Heart right ventricle (tissue), 16 donors: ENCODE data around the gene KRTAP4-11. TPM values are rescaled to one million over a fixed set of nuclear protein-coding genes. Genes with fewer than 3 reads are reported as not detected.

ENCODE experiments used
- ATAC-seq, 8 donors: fragments of 200-7000 bp; cut with Tn5 transposase; one replicate each; pipeline ENCODE4 v1.9.1; 2020; ENCODE audit warnings: mild to moderate bottlenecking in 8 of 8, moderate library complexity in 8 of 8, moderate number of reproducible peaks in 1 of 8
- DNase-seq, 2 donors: peaks; one replicate each; pipeline ENCODE4 v3.0.0-alpha.2; 2020
- H3K27ac ChIP-seq, 10 donors: fragments of 200-600 bp; sonication (generic) in 2 of 10; one replicate each; pipeline versions ENCODE4 v1.5.0 to v1.8.0; 2020 to 2022; ENCODE audit warnings: mild to moderate bottlenecking in 3 of 10
- H3K27me3 ChIP-seq, 7 donors: fragments of 200-600 bp; one replicate each; pipeline ENCODE4 v1.8.0; 2021 to 2022; ENCODE audit warnings: mild to moderate bottlenecking in 2 of 7
- H3K36me3 ChIP-seq, 9 donors: fragments of 200-600 bp; sonication (generic) in 1 of 9; one replicate each; pipeline versions ENCODE4 v1.5.0 to v1.8.0; 2020 to 2022; ENCODE audit warnings: mild to moderate bottlenecking in 2 of 9
- H3K4me1 ChIP-seq, 9 donors: fragments of 200-600 bp; sonication (generic) in 1 of 9; one replicate each; pipeline versions ENCODE4 v1.5.0 to v1.8.0; 2020 to 2022; ENCODE audit warnings: mild to moderate bottlenecking in 4 of 9
- H3K4me3 ChIP-seq, 10 donors: fragments of 200-600 bp; sonication (generic) in 2 of 10; one replicate each; pipeline versions ENCODE4 v1.5.0 to v1.8.0; 2020 to 2022; ENCODE audit warnings: mild to moderate bottlenecking in 7 of 10, moderate library complexity in 2 of 10
- H3K9me3 ChIP-seq, 11 donors: fragments of 200-600 bp in 10 of 11; sonication (generic) in 2 of 11; one replicate each; pipeline versions ENCODE4 v1.5.0 to v1.8.0; 2013 to 2022; ENCODE audit warnings: mild to moderate bottlenecking in 2 of 11, control low read depth in 1 of 11, moderate library complexity in 1 of 11
- WGBS, 2 donors: extraction: QIAGEN DNeasy Blood & Tissue Kit; methylation state at CpG; one replicate each; pipeline ENCODE4 v1.1.7; 2013; ENCODE audit warnings: inconsistent platforms in 1 of 2; 5-methylcytosine and 5-hydroxymethylcytosine counted together
- intact Hi-C, 10 donors: fragments of 100-400 bp; cut with DNase I; formaldehyde crosslinking; loops; one replicate each; pipeline versions ENCODE4 v1.11.1 to v1.14.2; 2022
- polyA plus RNA-seq, 2 donors: library from polyadenylated mRNA; stranded (reverse); fragments of 200-250 nt; gene quantifications; one replicate each; pipeline ENCODE4 v1.2.3, GENCODE V29; 2013
- total RNA-seq, 10 donors: library from RNA; stranded (reverse); fragmentation: NEBNext Ultra II Directional in 3 of 10; extraction: Animal tissue kit (Norgen Biotek cat#: 25700) in 3 of 10; gene quantifications; one replicate each; pipeline versions ENCODE4 v1.2.1 to v1.2.4, GENCODE V29; 2021 to 2023
- TF ChIP-seq, protein P1 (sequence below), 9 donors: fragments of 200-600 bp; sonication (generic) in 2 of 9; IDR thresholded peaks; one replicate each; pipeline versions ENCODE4 v1.5.0 to v1.8.0; 2021 to 2022; ENCODE audit warnings: antibody characterized with exemption in 9 of 9, mild to moderate bottlenecking in 5 of 9, moderate library complexity in 1 of 9
- donor health status: Arrhythmogenic right ventricular cardiomyopathy.
- donor health status: ischemic (EF 13 %, LVEDD 7.1; RV severe dilation, severe dysfunction).
- donor health status: healthy with polysubstance abuse.
- donor health status: DM: no; HTN: yes; CAD: no.
- donor health status: DM: no; HTN: no; CAD: no.
- donor health status: ischemic (EF 25% LVEDD 6.9; RV normal size, moderate dysfunction).
- donor health status: ischemic (EF 25% LVEDD 5.7; RV mildly dilated, moderate dysfunction).
- donor health status: healthy.
- donor health status: DM: yes; HTN: yes; CAD: no.
- donor health status: Ischemic cardiomyopathy.
- donor health status: ischemic (EF 35%, LVEDD 5.7; RV mildly dilated, moderate dysfunction).
- donor health status: nonischemic (EF 11% LVEDD 7.7; RV severe dilation, severe dysfunction).
- donor health status: DM: yes; HTN: yes; CAD: no.
- donor health status: PGD.
- donor health status: ischemic (EF 29% LVEDD 5.4; RV normal size, mild dysfunction).
- donor health status: nonischemic (EF 23%, LVEDD 6.1; RV moderate dilation, normal function).

The KRTAP4-11 gene
- total and polyA plus RNA-seq, 12 donors: not detected

DNA sequence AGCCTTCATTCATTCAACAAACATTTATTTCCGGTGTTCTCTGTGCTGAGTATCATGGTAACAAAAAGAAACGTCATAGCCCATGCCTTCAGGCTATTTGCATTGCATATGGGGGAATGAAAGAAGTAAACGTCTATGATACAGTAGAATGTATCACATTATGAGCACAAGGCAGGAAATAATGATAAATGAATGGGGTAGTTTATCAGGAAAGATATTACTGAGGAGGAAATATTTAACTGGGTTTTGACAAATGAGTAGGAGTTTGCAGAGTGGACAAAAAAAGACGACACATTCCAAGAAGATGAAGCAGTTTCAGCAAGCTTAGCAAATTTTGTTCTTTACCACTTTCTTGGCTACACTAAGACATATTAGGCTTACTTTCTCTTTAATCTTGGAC, 35.5 kb downstream of the KRTAP4-11 start:
- intact Hi-C loops: loop anchor here in 1 of 10 donors (5.0 kb wide), 1 partner anchor 85 kb away; the partner anchor contains the start of gene KRTAP4-3
- TF ChIP-seq, protein P1, sequence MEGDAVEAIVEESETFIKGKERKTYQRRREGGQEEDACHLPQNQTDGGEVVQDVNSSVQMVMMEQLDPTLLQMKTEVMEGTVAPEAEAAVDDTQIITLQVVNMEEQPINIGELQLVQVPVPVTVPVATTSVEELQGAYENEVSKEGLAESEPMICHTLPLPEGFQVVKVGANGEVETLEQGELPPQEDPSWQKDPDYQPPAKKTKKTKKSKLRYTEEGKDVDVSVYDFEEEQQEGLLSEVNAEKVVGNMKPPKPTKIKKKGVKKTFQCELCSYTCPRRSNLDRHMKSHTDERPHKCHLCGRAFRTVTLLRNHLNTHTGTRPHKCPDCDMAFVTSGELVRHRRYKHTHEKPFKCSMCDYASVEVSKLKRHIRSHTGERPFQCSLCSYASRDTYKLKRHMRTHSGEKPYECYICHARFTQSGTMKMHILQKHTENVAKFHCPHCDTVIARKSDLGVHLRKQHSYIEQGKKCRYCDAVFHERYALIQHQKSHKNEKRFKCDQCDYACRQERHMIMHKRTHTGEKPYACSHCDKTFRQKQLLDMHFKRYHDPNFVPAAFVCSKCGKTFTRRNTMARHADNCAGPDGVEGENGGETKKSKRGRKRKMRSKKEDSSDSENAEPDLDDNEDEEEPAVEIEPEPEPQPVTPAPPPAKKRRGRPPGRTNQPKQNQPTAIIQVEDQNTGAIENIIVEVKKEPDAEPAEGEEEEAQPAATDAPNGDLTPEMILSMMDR (IDR thresholded peaks at IDR 0.05): no peak
- no peak for DNase-seq
- H3K27me3 ChIP-seq: peaks cover 0 to 22% (median 5%) of the 10 kb centered on the region in 7 donors
- H3K27ac ChIP-seq: no peak overlapping the region
- no peak for ATAC-seq
- no peaks in the 10 kb centered on the region for H3K9me3 ChIP-seq
- 58% methylated on average over 4 of the region's 4 CpGs for WGBS, 2 donors
- no peaks in the 10 kb centered on the region for H3K4me1 ChIP-seq
- H3K36me3 ChIP-seq: no peaks in the 10 kb centered on the region
- no peak overlapping the region for H3K4me3 ChIP-seq

DNA sequence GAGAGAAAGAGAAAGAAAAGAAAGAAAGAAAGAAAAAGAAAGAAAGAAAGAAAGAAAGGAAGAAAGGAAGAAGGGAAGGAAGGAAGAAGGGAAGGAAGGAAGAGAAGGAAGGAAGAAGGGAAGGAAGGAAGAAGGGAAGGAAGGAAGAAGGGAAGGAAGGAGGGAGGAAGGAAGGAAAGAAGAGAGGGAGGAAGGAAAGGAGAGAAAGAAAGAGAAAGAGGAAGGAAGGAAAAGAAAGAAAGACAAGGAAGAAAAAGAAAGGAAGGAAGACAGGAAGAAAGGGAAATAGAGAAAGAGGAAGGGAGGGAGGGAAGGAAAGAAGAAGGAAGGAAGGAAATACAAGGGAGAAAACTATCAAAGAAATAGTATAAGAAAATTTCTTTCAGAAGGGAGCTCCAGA, 41.4 kb downstream of the KRTAP4-11 start:
- Histone ChIP-seq H3K9me3 (no peaks in the 10 kb centered on the region), H3K36me3 (no peaks in the 10 kb centered on the region), H3K27ac (no peak overlapping the region), H3K4me1 (no peaks in the 10 kb centered on the region), H3K4me3 (no peak overlapping the region), H3K27me3 (peaks cover 3 to 35% (median 13%) of the 10 kb centered on the region in 7 donors)
- TF ChIP-seq, protein P1 (IDR thresholded peaks at IDR 0.05): no peak
- intact Hi-C loops: no loop called here
- no peak for ATAC-seq
- DNase-seq: no peak

DNA sequence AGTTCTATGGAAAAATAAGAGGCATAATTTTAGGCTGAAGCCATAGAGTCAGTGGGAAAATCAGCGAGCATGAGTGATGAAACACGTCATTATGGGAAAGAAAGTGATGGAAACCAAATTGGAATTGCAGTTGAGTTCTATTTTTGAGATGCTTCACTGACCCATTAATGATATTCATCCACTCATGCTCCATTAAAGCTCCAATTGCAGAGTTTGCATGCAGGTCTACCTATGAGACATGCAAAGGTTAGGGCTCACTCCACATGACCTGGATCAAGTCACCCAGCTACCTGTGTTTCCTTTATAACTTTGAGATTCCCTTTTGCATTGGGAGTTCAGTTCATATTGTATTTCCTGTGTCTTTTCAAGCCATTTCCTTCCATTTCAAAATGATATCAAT, 44.5 kb downstream of the KRTAP4-11 start:
- no peak for DNase-seq
- Histone ChIP-seq H3K36me3 (no peaks in the 10 kb centered on the region), H3K27ac (no peak overlapping the region), H3K9me3 (no peaks in the 10 kb centered on the region), H3K4me3 (no peak overlapping the region), H3K4me1 (no peaks in the 10 kb centered on the region), H3K27me3 (peaks cover 3 to 21% (median 11%) of the 10 kb centered on the region in 7 donors)
- 88 to 90% methylated on average over 2 of the region's 2 CpGs for whole genome bisulfite sequencing, 2 donors
- intact Hi-C loops: no loop called here
- TF ChIP-seq, protein P1 (IDR thresholded peaks at IDR 0.05): no peak
- ATAC-seq: no peak

DNA sequence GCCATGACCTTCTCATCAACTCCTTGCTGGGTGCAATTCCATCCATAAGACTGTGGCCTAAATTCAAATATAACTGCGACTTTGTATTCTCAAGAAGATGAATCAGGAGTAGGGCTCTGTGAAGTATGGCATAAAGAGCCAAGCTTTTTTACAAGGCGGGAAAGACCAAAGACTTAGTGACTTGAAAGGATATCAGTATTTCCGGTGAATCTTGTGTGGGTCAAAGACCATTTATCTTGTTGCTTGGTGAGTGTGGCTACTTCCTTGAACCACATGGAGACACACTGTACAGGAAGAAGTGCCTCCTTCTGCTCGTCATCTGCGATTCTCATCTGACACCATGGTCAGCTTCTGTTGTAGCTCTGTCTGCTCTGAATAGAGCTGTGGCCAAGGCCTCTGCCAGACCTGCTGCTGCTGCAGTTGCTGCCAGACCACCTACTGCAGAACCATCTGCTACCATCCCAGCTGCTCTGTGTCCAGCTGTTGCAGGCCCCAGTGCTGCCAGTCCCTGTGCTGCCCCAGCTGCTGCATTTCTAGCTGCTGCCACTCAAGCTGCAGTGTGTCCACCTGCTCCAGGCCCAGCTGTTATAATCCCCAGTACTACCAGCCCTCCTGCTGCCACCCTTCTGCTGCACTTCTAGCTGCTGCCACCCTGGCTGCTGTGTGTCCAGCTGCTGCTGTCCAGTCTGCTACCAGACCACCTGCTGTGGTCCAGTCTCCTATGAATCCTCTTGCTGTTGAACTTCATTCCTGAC, 46.4 kb downstream of the KRTAP4-11 start:
- no peaks in the 10 kb centered on the region for H3K4me1 ChIP-seq
- no peak overlapping the region for H3K27ac ChIP-seq
- no peak overlapping the region for H3K4me3 ChIP-seq
- ATAC-seq (no peak), DNase-seq (no peak)
- WGBS, 2 donors: 80 to 86% methylated on average over 5 of the region's 5 CpGs
- no peaks in the 10 kb centered on the region for H3K36me3 ChIP-seq
- TF ChIP-seq, protein P1 (IDR thresholded peaks at IDR 0.05): no peak
- intact Hi-C loops: no loop called here
- no peaks in the 10 kb centered on the region for H3K9me3 ChIP-seq
- H3K27me3 ChIP-seq: peaks cover 0 to 20% (median 8%) of the 10 kb centered on the region in 7 donors
